Naive thymus-derived CD4-positive, alpha-beta T cell (primary cell): ENCODE data around the gene SSPN. TPM values are rescaled to one million over a fixed set of nuclear protein-coding genes. Genes with fewer than 3 reads are reported as not detected.

Experiments used
- ATAC-seq: fragments of 150-1000 bp; cut with Tn5 transposase; 2 replicates; pipeline ENCODE4 v1.10.0; 2021; ENCODE audit warnings: mild to moderate bottlenecking, moderate library complexity
- CTCF ChIA-PET: fragments of 350-600 bp; sonication (Branson Sonifier 250); formaldehyde crosslinking; loops from one replicate; lab custom pipeline; 2021; ENCODE audit warnings: antibody characterized with exemption; lab: Charles Lee
- POLR2A ChIA-PET: fragments of 350-600 bp; sonication (Branson Sonifier 250); formaldehyde crosslinking; loops from one replicate; lab custom pipeline; 2021; ENCODE audit warnings: antibody characterized with exemption, inconsistent platforms; lab: Charles Lee
- DNase-seq, 9 donors: peaks; one replicate each; pipeline versions ENCODE4 v3.0.0 to v3.0.0-alpha.2; 2020 to 2022; ENCODE audit warnings: mixed read lengths in 1 of 9
- H3K27ac ChIP-seq: one replicate; pipeline ENCODE4 v1.7.0; 2013; ENCODE audit warnings: mild to moderate bottlenecking, low read depth, low read length, moderate library complexity
- H3K27me3 ChIP-seq, 2 donors: one replicate each; pipeline ENCODE4 v1.7.0; 2013; ENCODE audit warnings: low read length in 2 of 2, mild to moderate bottlenecking in 2 of 2, moderate library complexity in 2 of 2; ENCODE audit not compliant: control insufficient read depth in 2 of 2, insufficient read depth in 2 of 2
- H3K36me3 ChIP-seq, 3 experiments: 1 replicate in 2 of 3; 2 replicates in 1 of 3; pipeline ENCODE4 v1.7.0; 2013; ENCODE audit warnings: low read length in 3 of 3, mild to moderate bottlenecking in 3 of 3, moderate library complexity in 1 of 3; ENCODE audit not compliant: insufficient read depth in 3 of 3, control insufficient read depth in 2 of 3
- H3K4me1 ChIP-seq, 2 donors: one replicate each; pipeline ENCODE4 v1.7.0; 2013; ENCODE audit warnings: low read length in 2 of 2, mild to moderate bottlenecking in 2 of 2, moderate library complexity in 1 of 2; ENCODE audit not compliant: control insufficient read depth in 2 of 2, insufficient read depth in 2 of 2
- H3K4me3 ChIP-seq: 2 replicates; pipeline ENCODE4 v1.7.0; 2013; ENCODE audit warnings: mild to moderate bottlenecking, low read length
- H3K9me3 ChIP-seq, 3 experiments: 1 replicate in 2 of 3; 2 replicates in 1 of 3; pipeline ENCODE4 v1.7.0; 2013; ENCODE audit warnings: low read length in 3 of 3; ENCODE audit not compliant: control insufficient read depth in 2 of 3
- H3K27ac Mint-ChIP-seq, 9 donors: one replicate each; pipeline ENCODE4 v1.8.0; 2020 to 2022; ENCODE audit warnings: mixed read lengths in 9 of 9, mild to moderate bottlenecking in 8 of 9, moderate library complexity in 5 of 9, inconsistent platforms in 2 of 9
- H3K27me3 Mint-ChIP-seq, 5 donors: one replicate each; pipeline ENCODE4 v1.8.0; 2021 to 2022; ENCODE audit warnings: mixed read lengths in 5 of 5, mild to moderate bottlenecking in 1 of 5
- H3K36me3 Mint-ChIP-seq, 5 donors: one replicate each; pipeline ENCODE4 v1.8.0; 2020 to 2022; ENCODE audit warnings: mixed read lengths in 5 of 5, mild to moderate bottlenecking in 3 of 5, inconsistent platforms in 1 of 5
- H3K4me1 Mint-ChIP-seq, 7 donors: one replicate each; pipeline ENCODE4 v1.8.0; 2020 to 2022; ENCODE audit warnings: mixed read lengths in 7 of 7, mild to moderate bottlenecking in 3 of 7, inconsistent platforms in 1 of 7
- H3K4me3 Mint-ChIP-seq, 10 donors: one replicate each; pipeline ENCODE4 v1.8.0; 2020 to 2022; ENCODE audit warnings: mild to moderate bottlenecking in 10 of 10, mixed read lengths in 10 of 10, moderate library complexity in 6 of 10, inconsistent platforms in 2 of 10
- H3K9me3 Mint-ChIP-seq, 11 donors: one replicate each; pipeline ENCODE4 v1.8.0; 2020 to 2022; ENCODE audit warnings: mixed read lengths in 11 of 11, mild to moderate bottlenecking in 4 of 11, inconsistent platforms in 1 of 11, moderate library complexity in 1 of 11
- intact Hi-C, 2 donors: fragments of 100-400 bp; cut with micrococcal nuclease; formaldehyde crosslinking; loops; one replicate each; pipeline ENCODE4 v1.15.1; 2023
- polyA plus RNA-seq, 2 donors: library from polyadenylated mRNA; unstranded; fragments of 300-500 nt; fragmentation: Illumina TruSeq; gene quantifications; one replicate each; pipeline ENCODE4 v1.2.3, GENCODE V29; 2021
- total RNA-seq, 6 experiments: library from RNA in 5 of 6; stranded (reverse) in 5 of 6; gene quantifications; 1 replicate in 5 of 6; 2 replicates in 1 of 6; pipeline ENCODE4 v1.2.3 and lab custom pipeline; 2021 to 2026

The SSPN gene
- total and polyA plus RNA-seq, 7 experiments from 2014 or later, result 0.22 to 0.34 TPM; not detected in 5

GRCh38 chr12:26283617-26284016 is 88.2 kb downstream of the SSPN start:
- Mint-ChIP-seq H3K9me3 (peaks cover 0 to 1% (median 0%) of the 10 kb centered on the region in 11 donors), H3K4me1 (peaks cover 0 to 5% (median 0%) of the 10 kb centered on the region in 7 donors), H3K27me3 (peaks cover 0 to 10% (median 5%) of the 10 kb centered on the region in 5 donors), H3K36me3 (no peaks in the 10 kb centered on the region), H3K4me3 (no peak overlapping the region), H3K27ac (no peak overlapping the region)
- no peak overlapping the region for H3K4me3 ChIP-seq
- H3K27ac ChIP-seq, result no peak overlapping the region
- ChIA-PET CTCF (no interaction called here), POLR2A (no interaction called here)
- H3K9me3 ChIP-seq, result no peaks in the 10 kb centered on the region
- ATAC-seq (no peak), DNase-seq (no peak)
- no peaks in the 10 kb centered on the region for H3K36me3 ChIP-seq
- H3K4me1 ChIP-seq, result no peaks in the 10 kb centered on the region
- intact Hi-C loops, result no loop called here
- H3K27me3 ChIP-seq, result no peaks in the 10 kb centered on the region

GRCh38 chr12:26285401-26285800 is 90.0 kb downstream of the SSPN start:
- Mint-ChIP-seq H3K36me3 (no peaks in the 10 kb centered on the region), H3K4me3 (no peak overlapping the region), H3K27me3 (peaks cover 0 to 11% (median 4%) of the 10 kb centered on the region in 5 donors), H3K27ac (no peak overlapping the region), H3K9me3 (peaks cover 0 to 1% (median 0%) of the 10 kb centered on the region in 11 donors), H3K4me1 (peaks cover 0 to 5% (median 0%) of the 10 kb centered on the region in 7 donors)
- H3K9me3 ChIP-seq, result no peaks in the 10 kb centered on the region
- intact Hi-C loops, result no loop called here
- ChIA-PET CTCF (no interaction called here), POLR2A (no interaction called here)
- DNase-seq (no peak), ATAC-seq (no peak)
- H3K27me3 ChIP-seq, result no peaks in the 10 kb centered on the region
- H3K36me3 ChIP-seq, result no peaks in the 10 kb centered on the region
- H3K4me1 ChIP-seq, result no peaks in the 10 kb centered on the region
- no peak overlapping the region for H3K4me3 ChIP-seq
- no peak overlapping the region for H3K27ac ChIP-seq

- H3K27ac ChIP-seq, result no peak overlapping the region
- no peak overlapping the region for H3K27ac Mint-ChIP-seq
- peaks cover 0 to 7% (median 0%) of the 10 kb centered on the region in 7 donors for H3K4me1 Mint-ChIP-seq
- intact Hi-C loops, result no loop called here
- no peaks in the 10 kb centered on the region for H3K9me3 ChIP-seq
- H3K27me3 Mint-ChIP-seq, result peaks cover 0 to 11% (median 4%) of the 10 kb centered on the region in 5 donors
- no peaks in the 10 kb centered on the region for H3K4me1 ChIP-seq
- H3K9me3 Mint-ChIP-seq, result peaks cover 0 to 1% (median 0%) of the 10 kb centered on the region in 11 donors
- H3K36me3 ChIP-seq, result no peaks in the 10 kb centered on the region
- H3K4me3 Mint-ChIP-seq, result no peak overlapping the region
- H3K36me3 Mint-ChIP-seq, result no peaks in the 10 kb centered on the region
- ATAC-seq (no peak), DNase-seq (no peak)
- no peak overlapping the region for H3K4me3 ChIP-seq
- POLR2A ChIA-PET, result no interaction called here
- no peaks in the 10 kb centered on the region for H3K27me3 ChIP-seq
- CTCF ChIA-PET, result no interaction called here
These were observed 90.8 kb downstream of the SSPN start for GRCh38 chr12:26286186-26286585.

GRCh38 chr12:26287671-26288381 is 92.5 kb downstream of the SSPN start:
- no peak overlapping the region for H3K27ac Mint-ChIP-seq
- peaks cover 0 to 1% (median 0%) of the 10 kb centered on the region in 11 donors for H3K9me3 Mint-ChIP-seq
- Histone ChIP-seq H3K27me3 (no peaks in the 10 kb centered on the region), H3K4me3 (no peak overlapping the region), H3K27ac (no peak overlapping the region), H3K36me3 (no peaks in the 10 kb centered on the region), H3K4me1 (no peaks in the 10 kb centered on the region), H3K9me3 (no peaks in the 10 kb centered on the region)
- peaks cover 0 to 7% (median 0%) of the 10 kb centered on the region in 7 donors for H3K4me1 Mint-ChIP-seq
- ChIA-PET CTCF (no interaction called here), POLR2A (interaction anchor here (0.7 kb wide), 2 partner anchors 24 to 618 kb away, joined by 3 to 4 read pairs; no protein-coding TSS in a partner anchor)
- no peaks in the 10 kb centered on the region for H3K36me3 Mint-ChIP-seq
- peaks cover 0 to 9% (median 2%) of the 10 kb centered on the region in 5 donors for H3K27me3 Mint-ChIP-seq
- no peak for ATAC-seq
- no peak for DNase-seq
- H3K4me3 Mint-ChIP-seq, result no peak overlapping the region
- intact Hi-C loops, result no loop called here

GRCh38 chr12:26290565-26290964 is 95.2 kb downstream of the SSPN start:
- intact Hi-C loops, result no loop called here
- Histone ChIP-seq H3K36me3 (no peaks in the 10 kb centered on the region), H3K4me3 (no peak overlapping the region), H3K4me1 (no peaks in the 10 kb centered on the region), H3K27ac (no peak overlapping the region), H3K9me3 (no peaks in the 10 kb centered on the region), H3K27me3 (no peaks in the 10 kb centered on the region)
- Mint-ChIP-seq H3K36me3 (no peaks in the 10 kb centered on the region), H3K9me3 (peaks cover 0 to 1% (median 0%) of the 10 kb centered on the region in 11 donors), H3K27me3 (peaks cover 0 to 6% (median 2%) of the 10 kb centered on the region in 5 donors), H3K27ac (no peak overlapping the region), H3K4me3 (no peak overlapping the region), H3K4me1 (peaks cover 0 to 2% (median 0%) of the 10 kb centered on the region in 7 donors)
- DNase-seq (no peak), ATAC-seq (no peak)
- CTCF ChIA-PET, result interaction anchor here (0.7 kb wide), 1 partner anchor 1332 kb away, joined by 3 read pairs; no protein-coding TSS in a partner anchor
- POLR2A ChIA-PET, result no interaction called here

GRCh38 chr12:26292596-26292995 is 97.2 kb downstream of the SSPN start:
- ChIA-PET POLR2A (no interaction called here), CTCF (no interaction called here)
- no peak overlapping the region for H3K27ac ChIP-seq
- no peak overlapping the region for H3K4me3 Mint-ChIP-seq
- no peak overlapping the region for H3K4me3 ChIP-seq
- H3K4me1 ChIP-seq, result no peaks in the 10 kb centered on the region
- peaks cover 0 to 2% (median 0%) of the 10 kb centered on the region in 11 donors for H3K9me3 Mint-ChIP-seq
- no peak overlapping the region for H3K27ac Mint-ChIP-seq
- H3K9me3 ChIP-seq, result no peaks in the 10 kb centered on the region
- no peaks in the 10 kb centered on the region for H3K36me3 ChIP-seq
- peaks cover 0 to 2% (median 0%) of the 10 kb centered on the region in 5 donors for H3K36me3 Mint-ChIP-seq
- peaks cover 0 to 2% (median 0%) of the 10 kb centered on the region in 7 donors for H3K4me1 Mint-ChIP-seq
- no peaks in the 10 kb centered on the region for H3K27me3 ChIP-seq
- ATAC-seq (no peak), DNase-seq (no peak)
- peaks cover 0 to 8% (median 5%) of the 10 kb centered on the region in 5 donors for H3K27me3 Mint-ChIP-seq
- intact Hi-C loops, result no loop called here
